DMS153 treated with DMSO at 0.1 percent for 48 hours (cell line): Measurements from ENCODE around the gene CSNK1E.

ENCODE experiments used
- DNase-seq: peaks from one replicate; lab custom pipeline; 2025; ENCODE audit not compliant: unreplicated experiment; lab: John Stamatoyannopoulos, UW

The CSNK1E gene

GRCh38 chr22:38282397-38282796 lies 34.8 kb downstream of the CSNK1E start:
- no peak for DNase-seq

- no peak for DNase-seq
These were observed 41.1 kb downstream of the CSNK1E start for GRCh38 chr22:38276166-38276565.

- no peak for DNase-seq
These were observed 44.0 kb downstream of the CSNK1E start for GRCh38 chr22:38273135-38273826.

- peak; percentile 34 for DNase-seq
These were observed 44.7 kb downstream of the CSNK1E start, which contains the start of gene TMEM184B for GRCh38 chr22:38272373-38273134. TSS of gene TMEM184B (minus strand) at chr22:38273010. CDS start at chr22:38247961, 25,049 bp downstream.

- DNase-seq: peak; percentile 59
These were observed 45.3 kb downstream of the CSNK1E start for GRCh38 chr22:38271927-38272372.

- no peak for DNase-seq
These were observed 46.1 kb downstream of the CSNK1E start for GRCh38 chr22:38271101-38271500.

- DNase-seq: no peak
These were observed 46.9 kb downstream of the CSNK1E start for GRCh38 chr22:38270091-38270992.

GRCh38 chr22:38269466-38269865 lies 47.8 kb downstream of the CSNK1E start:
- DNase-seq: no peak

- DNase-seq: no peak
These were observed 50.1 kb downstream of the CSNK1E start for GRCh38 chr22:38267086-38267485.

- no peak for DNase-seq
These were observed 51.1 kb downstream of the CSNK1E start for GRCh38 chr22:38266120-38266519.

- DNase-seq: no peak
These were observed 52.9 kb downstream of the CSNK1E start for GRCh38 chr22:38264322-38264843.

GRCh38 chr22:38262051-38262795 lies 55.0 kb downstream of the CSNK1E start:
- DNase-seq: no peak

- DNase-seq: no peak
These were observed 56.2 kb downstream of the CSNK1E start for GRCh38 chr22:38260761-38261681.

GRCh38 chr22:38259370-38259769 lies 57.9 kb downstream of the CSNK1E start:
- DNase-seq: no peak

GRCh38 chr22:38258895-38259294 lies 58.3 kb downstream of the CSNK1E start:
- DNase-seq: no peak

GRCh38 chr22:38257650-38258250 lies 59.5 kb downstream of the CSNK1E start:
- DNase-seq: peak; percentile 76

GRCh38 chr22:38257181-38257580 lies 60.1 kb downstream of the CSNK1E start:
- DNase-seq: no peak

- DNase-seq: no peak
These were observed 61.5 kb downstream of the CSNK1E start for GRCh38 chr22:38255697-38256096.

GRCh38 chr22:38251341-38251692 lies 65.9 kb downstream of the CSNK1E start:
- DNase-seq: no peak
